Neutrophil (primary cell): Measurements from ENCODE around the gene OR7G2.

ENCODE experiments used
- H3K27ac ChIP-seq: fragments of 200-600 bp; sonication (generic); 2 replicates; pipeline ENCODE4 v1.5.1; 2016; ENCODE audit warnings: mild to moderate bottlenecking, moderate library complexity
- H3K27me3 ChIP-seq: fragments of 200-600 bp; sonication (generic); 2 replicates; pipeline ENCODE4 v1.6.0; 2016; ENCODE audit warnings: mild to moderate bottlenecking
- H3K36me3 ChIP-seq: fragments of 200-600 bp; sonication (generic); 2 replicates; pipeline ENCODE4 v1.5.1; 2017
- H3K4me1 ChIP-seq, 2 experiments: fragments of 200-600 bp in 1 of 2; sonication (generic) in 1 of 2; 1 replicate in 1 of 2; 2 replicates in 1 of 2; pipeline versions ENCODE4 v1.5.1 to v1.6.1; 2013 to 2016; ENCODE audit warnings: low read depth in 1 of 2, low read length in 1 of 2, mild to moderate bottlenecking in 1 of 2, moderate library complexity in 1 of 2; ENCODE audit not compliant: control insufficient read depth in 1 of 2, insufficient read depth in 1 of 2
- H3K4me3 ChIP-seq, 2 experiments: fragments of 200-600 bp in 1 of 2; sonication (generic) in 1 of 2; 1 replicate in 1 of 2; 2 replicates in 1 of 2; pipeline ENCODE4 v1.5.1; 2013 to 2016; ENCODE audit warnings: low read depth in 1 of 2, low read length in 1 of 2, mild to moderate bottlenecking in 1 of 2, moderate library complexity in 1 of 2
- H3K9me3 ChIP-seq: fragments of 200-600 bp; sonication (generic); 2 replicates; pipeline ENCODE4 v1.5.1; 2016
- TF ChIP-seq, protein P1 (sequence below): fragments of 200-600 bp; sonication (generic); IDR thresholded peaks from 2 replicates; pipeline ENCODE4 v1.5.1; 2016; ENCODE audit warnings: antibody characterized with exemption

The OR7G2 gene

GRCh38 chr19:9132422-9132821 lies 25.1 kb upstream of the OR7G2 start:
- H3K4me1 ChIP-seq, result peaks cover 0 to 4% of the 10 kb centered on the region in 2 experiments
- no peaks in the 10 kb centered on the region for H3K9me3 ChIP-seq
- H3K27ac ChIP-seq, result no peak overlapping the region
- H3K36me3 ChIP-seq, result no peaks in the 10 kb centered on the region
- TF ChIP-seq, protein P1, sequence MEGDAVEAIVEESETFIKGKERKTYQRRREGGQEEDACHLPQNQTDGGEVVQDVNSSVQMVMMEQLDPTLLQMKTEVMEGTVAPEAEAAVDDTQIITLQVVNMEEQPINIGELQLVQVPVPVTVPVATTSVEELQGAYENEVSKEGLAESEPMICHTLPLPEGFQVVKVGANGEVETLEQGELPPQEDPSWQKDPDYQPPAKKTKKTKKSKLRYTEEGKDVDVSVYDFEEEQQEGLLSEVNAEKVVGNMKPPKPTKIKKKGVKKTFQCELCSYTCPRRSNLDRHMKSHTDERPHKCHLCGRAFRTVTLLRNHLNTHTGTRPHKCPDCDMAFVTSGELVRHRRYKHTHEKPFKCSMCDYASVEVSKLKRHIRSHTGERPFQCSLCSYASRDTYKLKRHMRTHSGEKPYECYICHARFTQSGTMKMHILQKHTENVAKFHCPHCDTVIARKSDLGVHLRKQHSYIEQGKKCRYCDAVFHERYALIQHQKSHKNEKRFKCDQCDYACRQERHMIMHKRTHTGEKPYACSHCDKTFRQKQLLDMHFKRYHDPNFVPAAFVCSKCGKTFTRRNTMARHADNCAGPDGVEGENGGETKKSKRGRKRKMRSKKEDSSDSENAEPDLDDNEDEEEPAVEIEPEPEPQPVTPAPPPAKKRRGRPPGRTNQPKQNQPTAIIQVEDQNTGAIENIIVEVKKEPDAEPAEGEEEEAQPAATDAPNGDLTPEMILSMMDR, result no peak
- no peaks in the 10 kb centered on the region for H3K27me3 ChIP-seq
- no peak overlapping the region for H3K4me3 ChIP-seq

DNA sequence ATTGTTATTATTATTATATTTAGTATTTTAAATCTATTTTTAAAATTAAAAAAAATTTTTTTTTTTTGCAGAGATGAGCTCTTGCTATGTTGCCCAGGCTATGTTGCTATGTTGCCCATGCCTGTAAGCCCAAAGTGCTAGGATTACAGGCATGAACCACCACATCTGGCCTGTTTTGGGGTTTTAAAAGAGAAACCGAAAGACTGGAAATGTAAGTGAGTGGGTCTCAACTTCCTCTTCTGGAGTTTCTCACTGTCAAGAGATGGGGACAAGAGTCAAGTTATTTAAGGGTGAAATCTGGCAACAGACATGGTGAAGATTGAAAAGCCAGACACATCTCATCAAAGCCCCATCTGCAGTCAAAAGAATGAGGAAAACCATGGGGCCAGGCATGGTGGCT lies 23.7 kb upstream of the OR7G2 start:
- H3K27ac ChIP-seq, result no peak overlapping the region
- no peaks in the 10 kb centered on the region for H3K36me3 ChIP-seq
- no peaks in the 10 kb centered on the region for H3K9me3 ChIP-seq
- no peak overlapping the region for H3K4me3 ChIP-seq
- TF ChIP-seq, protein P1, result no peak
- H3K27me3 ChIP-seq, result no peaks in the 10 kb centered on the region
- no peaks in the 10 kb centered on the region for H3K4me1 ChIP-seq

DNA sequence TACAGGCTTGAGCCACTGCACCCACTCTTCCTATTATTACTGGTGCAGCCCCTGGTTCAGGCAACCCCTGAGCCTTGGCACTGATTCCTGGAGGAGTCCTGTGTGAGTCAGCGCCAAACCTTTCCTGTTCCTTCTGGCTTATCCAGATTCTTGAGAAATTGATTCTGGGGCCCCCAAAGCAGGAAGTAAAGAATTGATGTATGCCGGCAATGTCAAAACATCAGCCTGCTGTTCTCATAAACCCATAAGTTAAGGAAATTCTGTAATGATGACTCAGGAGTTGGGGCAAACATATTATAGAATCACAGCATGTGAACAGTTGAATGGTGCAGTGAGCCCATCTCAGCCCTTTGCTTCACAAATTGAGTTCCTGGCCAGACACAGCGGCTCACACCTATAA lies 20.9 kb upstream of the OR7G2 start:
- no peaks in the 10 kb centered on the region for H3K4me1 ChIP-seq
- no peaks in the 10 kb centered on the region for H3K9me3 ChIP-seq
- no peak overlapping the region for H3K4me3 ChIP-seq
- no peaks in the 10 kb centered on the region for H3K36me3 ChIP-seq
- H3K27me3 ChIP-seq, result no peaks in the 10 kb centered on the region
- TF ChIP-seq, protein P1, result no peak
- H3K27ac ChIP-seq, result no peak overlapping the region

- Histone ChIP-seq H3K4me1 (no peaks in the 10 kb centered on the region), H3K4me3 (no peak within 1 kb of the TSS), H3K27ac (no peak within 1 kb of the TSS), H3K36me3 (no peaks in the 10 kb centered on the region), H3K9me3 (no peaks in the 10 kb centered on the region), H3K27me3 (no peaks in the 10 kb centered on the region)
- TF ChIP-seq, protein P1, result no peak
Measured at GRCh38 chr19:9126900-9127405, 19.7 kb upstream of the OR7G2 start, which contains the start of gene OR7G3. Gene OR7G3, minus strand, starts transcription at chr19:9126950. Its CDS starts 0 bp downstream, at chr19:9126950.

DNA sequence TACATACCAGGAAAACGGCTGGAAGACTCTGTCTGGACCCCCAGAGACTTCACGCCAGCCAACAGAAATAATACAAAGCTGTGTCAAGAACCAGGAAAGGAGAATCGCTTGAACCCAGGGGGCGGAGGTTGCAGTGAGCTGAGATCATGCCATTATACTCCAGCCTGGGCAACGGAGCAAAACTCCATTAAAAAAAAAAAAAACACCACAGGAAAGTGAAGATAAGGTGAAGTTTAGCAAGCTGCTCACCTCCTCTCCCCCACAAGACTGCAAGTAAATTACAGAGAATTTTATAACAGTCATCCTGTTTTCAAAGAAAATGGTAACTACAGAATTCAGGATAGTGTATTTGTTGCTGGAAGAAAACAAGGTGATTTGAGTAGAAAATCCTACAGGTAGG lies 9.3 kb upstream of the OR7G2 start:
- no peaks in the 10 kb centered on the region for H3K4me1 ChIP-seq
- no peaks in the 10 kb centered on the region for H3K9me3 ChIP-seq
- H3K36me3 ChIP-seq, result no peaks in the 10 kb centered on the region
- no peak overlapping the region for H3K4me3 ChIP-seq
- no peak overlapping the region for H3K27ac ChIP-seq
- peaks cover 23% of the 10 kb centered on the region for H3K27me3 ChIP-seq
- TF ChIP-seq, protein P1, result no peak
